K562 (cell line): ENCODE results near the gene IFT122. TPM values are rescaled to one million over a fixed set of nuclear protein-coding genes. Genes with fewer than 3 reads are reported as not detected.

Experiments
- GABPB1 ChIP-seq: sonication (generic); formaldehyde crosslinking; IDR thresholded peaks from 2 replicates; pipeline ENCODE4 v1.8.0; 2022; ENCODE audit warnings: mild to moderate bottlenecking, missing genetic modification reagents
- ID3 ChIP-seq, 2 experiments: fragments of 250-450 bp in 1 of 2; fragments of 450-650 bp in 1 of 2; sonication (Bioruptor Pico) in 1 of 2; IDR thresholded peaks; 2 replicates each; pipeline versions ENCODE4 v1.6.1 to v1.8.0; 2016 to 2021; ENCODE audit warnings: mild to moderate bottlenecking in 2 of 2, moderate library complexity in 2 of 2, missing compliant biosample characterization in 1 of 2, missing genetic modification characterization in 1 of 2
- JUND ChIP-seq, 2 experiments: IDR thresholded peaks; 2 replicates in 1 of 2; 3 replicates in 1 of 2; pipeline ENCODE4 v1.6.1; 2011; ENCODE audit warnings: borderline replicate concordance in 2 of 2, low read depth in 2 of 2, low read length in 2 of 2, improper control_type of control experiment in 1 of 2, missing biosample characterization in 1 of 2, missing genetic modification characterization in 1 of 2, missing genetic modification reagents in 1 of 2
- MYBL2 ChIP-seq, 2 experiments: fragments of 450-650 bp in 1 of 2; sonication (generic) in 1 of 2; formaldehyde crosslinking in 1 of 2; IDR thresholded peaks; 2 replicates each; pipeline versions ENCODE4 v1.6.1 to v1.8.1; 2017 to 2022; ENCODE audit warnings: borderline replicate concordance in 1 of 2, inconsistent platforms in 1 of 2, low read depth in 1 of 2, mild to moderate bottlenecking in 1 of 2, missing genetic modification reagents in 1 of 2, moderate library complexity in 1 of 2
- NR2C1 ChIP-seq, 2 experiments: fragments of 450-650 bp; IDR thresholded peaks; 2 replicates each; pipeline ENCODE4 v1.6.1; 2017; ENCODE audit warnings: mild to moderate bottlenecking in 2 of 2, antibody characterized with exemption in 1 of 2, inconsistent platforms in 1 of 2, missing compliant biosample characterization in 1 of 2, missing genetic modification characterization in 1 of 2
- POLR2G ChIP-seq: fragments of 200-400 bp; formaldehyde crosslinking; IDR thresholded peaks from 2 replicates; pipeline ENCODE4 v1.6.1; 2017; ENCODE audit warnings: low read depth, mild to moderate bottlenecking, antibody characterized with exemption, low read length, moderate library complexity
- RNF2 ChIP-seq: sonication (generic); IDR thresholded peaks from 2 replicates; pipeline ENCODE4 v1.6.1; 2016
- TAF15 ChIP-seq: fragments of 200-400 bp; formaldehyde crosslinking; IDR thresholded peaks from 2 replicates; pipeline ENCODE4 v1.6.1; 2017; ENCODE audit warnings: mild to moderate bottlenecking, low read depth, low read length, moderate library complexity
- ZFX ChIP-seq: sonication (generic); formaldehyde crosslinking; IDR thresholded peaks from 2 replicates; pipeline ENCODE4 v1.8.0; 2022; ENCODE audit warnings: mild to moderate bottlenecking, missing genetic modification reagents, moderate library complexity
- ZNF431 ChIP-seq: sonication (generic); formaldehyde crosslinking; IDR thresholded peaks from 2 replicates; pipeline ENCODE4 v1.8.0; 2022; ENCODE audit warnings: mild to moderate bottlenecking, missing genetic modification reagents
- ZNF609 ChIP-seq: sonication (generic); formaldehyde crosslinking; IDR thresholded peaks from 2 replicates; pipeline ENCODE4 v1.8.1; 2023; ENCODE audit warnings: missing genetic modification reagents, mild to moderate bottlenecking, borderline replicate concordance
- polyA plus RNA-seq, 8 experiments: library from polyadenylated mRNA; depleted of rRNA in 4 of 8; stranded (reverse) in 5 of 8; unstranded in 3 of 8; fragments of >200 nt; fragmentation: Nextera tagmentation in 2 of 8; fragmentation: Illumina TruSeq in 1 of 8; extraction: Ambion mirVana in 2 of 8; extraction: Trizol in 1 of 8; gene quantifications; 2 replicates each; pipeline versions ENCODE4 v1.2.1 to v1.2.3, GENCODE V29; 2011 to 2014; ENCODE audit warnings: inconsistent platforms in 1 of 8, missing spikeins in 1 of 8
- total RNA-seq, 7 experiments: library from RNA; depleted of rRNA in 6 of 7; stranded (reverse); fragments of >200 nt in 6 of 7; fragmentation: Illumina TruSeq in 2 of 7; extraction: Trizol in 2 of 7; gene quantifications; 2 replicates each; pipeline versions ENCODE4 v1.2.1 to v1.2.3, GENCODE V29; 2011 to 2021; ENCODE audit warnings: low replicate concordance in 1 of 7
- TF ChIP-seq, protein P1 (sequence below): fragments of 450-650 bp; IDR thresholded peaks from 2 replicates; pipeline ENCODE4 v1.6.1; 2016; ENCODE audit warnings: mild to moderate bottlenecking

Gene IFT122
- total and polyA plus RNA-seq, 9 of the 15 experiments (the other 6 are each of a cell fraction or from before 2014, with no cell fraction given): 2.4 to 11.5 (median 7.7) TPM

GRCh38 chr3:129453732-129454131 is 13.7 kb downstream of the IFT122 start (continued):
- TF ChIP-seq ZNF609 (CRISPR knock-in tag) (no peak), TAF15 (no peak), JUND (IDR thresholded peaks at IDR 0.05; ENCODE audit: borderline replicate concordance, low read depth, low read length) (no peak), JUND (tag; IDR thresholded peaks at IDR 0.05; ENCODE audit: borderline replicate concordance, low read depth, low read length) (no peak), ID3 (CRISPR knock-in tag; IDR thresholded peaks at IDR 0.05) (no peak), ID3 (tag; IDR thresholded peaks at IDR 0.05) (no peak), NR2C1 (IDR thresholded peaks at IDR 0.05) (no peak), NR2C1 (tag; IDR thresholded peaks at IDR 0.05) (no peak), ZFX (CRISPR knock-in tag) (no peak), GABPB1 (CRISPR knock-in tag) (no peak), MYBL2 (IDR thresholded peaks at IDR 0.05; ENCODE audit: low read depth) (no peak), MYBL2 (CRISPR knock-in tag; IDR thresholded peaks at IDR 0.05; ENCODE audit: borderline replicate concordance) (no peak), POLR2G (no peak), ZNF431 (CRISPR knock-in tag) (no peak), RNF2 (no peak)
- TF ChIP-seq, protein P1, sequence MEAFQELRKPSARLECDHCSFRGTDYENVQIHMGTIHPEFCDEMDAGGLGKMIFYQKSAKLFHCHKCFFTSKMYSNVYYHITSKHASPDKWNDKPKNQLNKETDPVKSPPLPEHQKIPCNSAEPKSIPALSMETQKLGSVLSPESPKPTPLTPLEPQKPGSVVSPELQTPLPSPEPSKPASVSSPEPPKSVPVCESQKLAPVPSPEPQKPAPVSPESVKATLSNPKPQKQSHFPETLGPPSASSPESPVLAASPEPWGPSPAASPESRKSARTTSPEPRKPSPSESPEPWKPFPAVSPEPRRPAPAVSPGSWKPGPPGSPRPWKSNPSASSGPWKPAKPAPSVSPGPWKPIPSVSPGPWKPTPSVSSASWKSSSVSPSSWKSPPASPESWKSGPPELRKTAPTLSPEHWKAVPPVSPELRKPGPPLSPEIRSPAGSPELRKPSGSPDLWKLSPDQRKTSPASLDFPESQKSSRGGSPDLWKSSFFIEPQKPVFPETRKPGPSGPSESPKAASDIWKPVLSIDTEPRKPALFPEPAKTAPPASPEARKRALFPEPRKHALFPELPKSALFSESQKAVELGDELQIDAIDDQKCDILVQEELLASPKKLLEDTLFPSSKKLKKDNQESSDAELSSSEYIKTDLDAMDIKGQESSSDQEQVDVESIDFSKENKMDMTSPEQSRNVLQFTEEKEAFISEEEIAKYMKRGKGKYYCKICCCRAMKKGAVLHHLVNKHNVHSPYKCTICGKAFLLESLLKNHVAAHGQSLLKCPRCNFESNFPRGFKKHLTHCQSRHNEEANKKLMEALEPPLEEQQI: no peak
